ES-I3 (cell line): ENCODE data around the gene SOCS6.
"Not testable (repeated sequence)": the region's sequence is repeated elsewhere in the genome, so short reads cannot be mapped to it uniquely, and the experiment has no call there.

Source experiments
- H3K36me3 ChIP-seq: 2 replicates; pipeline ENCODE4 v1.6.1; 2013; ENCODE audit warnings: mild to moderate bottlenecking, low read length, control low read depth, moderate library complexity; ENCODE audit not compliant: insufficient read depth
- H3K4me1 ChIP-seq: 2 replicates; pipeline ENCODE4 v1.6.1; 2013; ENCODE audit warnings: mild to moderate bottlenecking, control low read depth, low read length; ENCODE audit not compliant: insufficient read depth
- H3K9ac ChIP-seq: 2 replicates; pipeline ENCODE4 v1.6.1; 2013; ENCODE audit warnings: low read depth, mild to moderate bottlenecking, low read length, moderate library complexity
- H3K9me3 ChIP-seq: 2 replicates; pipeline ENCODE4 v1.6.1; 2013; ENCODE audit warnings: mild to moderate bottlenecking, low read length, moderate library complexity; ENCODE audit not compliant: control insufficient read depth, insufficient read depth

SOCS6 gene

GRCh38 chr18:70288851-70289328, at the start of gene SOCS6:
Gene SOCS6 (plus strand): TSS chr18:70289045. CDS start chr18:70324669, 35,624 bp downstream.
- Histone ChIP-seq H3K9ac (peak within 1 kb of the TSS; percentile 93), H3K9me3 (no peaks in the 10 kb centered on the region), H3K4me1 (peaks cover 18% of the 10 kb centered on the region), H3K36me3 (no peaks in the 10 kb centered on the region)

GRCh38 chr18:70243131-70243929, 45.5 kb upstream of the SOCS6 start:
- H3K9me3 ChIP-seq: no peaks in the 10 kb centered on the region
- H3K4me1 ChIP-seq: no peaks in the 10 kb centered on the region
- H3K9ac ChIP-seq: no peak overlapping the region
- no peaks in the 10 kb centered on the region for H3K36me3 ChIP-seq

- no peak overlapping the region for H3K9ac ChIP-seq
- no peaks in the 10 kb centered on the region for H3K36me3 ChIP-seq
- H3K4me1 ChIP-seq: no peaks in the 10 kb centered on the region
- no peaks in the 10 kb centered on the region for H3K9me3 ChIP-seq
Measured at GRCh38 chr18:70246061-70246466, 42.8 kb upstream of the SOCS6 start.

GRCh38 chr18:70249118-70249517, 39.7 kb upstream of the SOCS6 start:
- Histone ChIP-seq H3K4me1 (no peaks in the 10 kb centered on the region), H3K36me3 (no peaks in the 10 kb centered on the region), H3K9ac (no peak overlapping the region), H3K9me3 (no peaks in the 10 kb centered on the region)

- H3K4me1 ChIP-seq, H3K9ac ChIP-seq, H3K9me3 ChIP-seq, H3K36me3 ChIP-seq: not testable (repeated sequence)
Measured at GRCh38 chr18:70249861-70250260, 39.0 kb upstream of the SOCS6 start.

- Histone ChIP-seq H3K36me3 (no peaks in the 10 kb centered on the region), H3K9ac (no peak overlapping the region), H3K4me1 (no peaks in the 10 kb centered on the region), H3K9me3 (no peaks in the 10 kb centered on the region)
Measured at GRCh38 chr18:70250781-70251180, 38.1 kb upstream of the SOCS6 start.

- H3K9ac ChIP-seq: no peak overlapping the region
- H3K36me3 ChIP-seq: no peaks in the 10 kb centered on the region
Measured at GRCh38 chr18:70256184-70256583, 32.7 kb upstream of the SOCS6 start.

GRCh38 chr18:70256994-70257393, 31.9 kb upstream of the SOCS6 start:
- Histone ChIP-seq H3K4me1 (no peaks in the 10 kb centered on the region), H3K36me3 (no peaks in the 10 kb centered on the region), H3K9me3 (no peaks in the 10 kb centered on the region), H3K9ac (no peak overlapping the region)

More at GRCh38 chr18:70256184-70256583, 32.7 kb upstream of the SOCS6 start:
- no peaks in the 10 kb centered on the region for H3K9me3 ChIP-seq
- no peaks in the 10 kb centered on the region for H3K4me1 ChIP-seq

GRCh38 chr18:70258243-70258642, 30.6 kb upstream of the SOCS6 start:
- no peaks in the 10 kb centered on the region for H3K4me1 ChIP-seq
- H3K9me3 ChIP-seq: no peaks in the 10 kb centered on the region
- H3K9ac ChIP-seq: no peak overlapping the region
- H3K36me3 ChIP-seq: no peaks in the 10 kb centered on the region

- no peak overlapping the region for H3K9ac ChIP-seq
- no peaks in the 10 kb centered on the region for H3K9me3 ChIP-seq
- H3K36me3 ChIP-seq: no peaks in the 10 kb centered on the region
- no peaks in the 10 kb centered on the region for H3K4me1 ChIP-seq
Measured at GRCh38 chr18:70260683-70261082, 28.2 kb upstream of the SOCS6 start.

- Histone ChIP-seq H3K36me3 (no peaks in the 10 kb centered on the region), H3K9me3 (no peaks in the 10 kb centered on the region)
Measured at GRCh38 chr18:70261141-70261788, 27.6 kb upstream of the SOCS6 start.

GRCh38 chr18:70263336-70263735, 25.5 kb upstream of the SOCS6 start:
- Histone ChIP-seq H3K9me3 (peaks cover 3% of the 10 kb centered on the region; the same call in 1 of the 2 replicates), H3K36me3 (no peaks in the 10 kb centered on the region), H3K4me1 (no peaks in the 10 kb centered on the region), H3K9ac (no peak overlapping the region)

More at GRCh38 chr18:70261141-70261788, 27.6 kb upstream of the SOCS6 start:
- H3K9ac ChIP-seq: no peak overlapping the region
- no peaks in the 10 kb centered on the region for H3K4me1 ChIP-seq

GRCh38 chr18:70271742-70272141, 17.1 kb upstream of the SOCS6 start:
- Histone ChIP-seq H3K4me1 (no peaks in the 10 kb centered on the region), H3K9me3 (peaks cover 6% of the 10 kb centered on the region; the same call in 1 of the 2 replicates), H3K36me3 (no peaks in the 10 kb centered on the region), H3K9ac (no peak overlapping the region)

- Histone ChIP-seq H3K9ac (no peak overlapping the region), H3K4me1 (no peaks in the 10 kb centered on the region), H3K9me3 (peaks cover 3% of the 10 kb centered on the region; the same call in 1 of the 2 replicates), H3K36me3 (no peaks in the 10 kb centered on the region)
Measured at GRCh38 chr18:70273021-70273420, 15.8 kb upstream of the SOCS6 start.
